Choroid plexus epithelial cell (primary cell): ENCODE results near the gene GALNT12.
A peak's percentile ranks its signal among the peaks of the same experiment; 100 is the strongest.

Experiments
- DNase-seq: peaks from one replicate; pipeline ENCODE4 v3.0.0-alpha.2; 2010; ENCODE audit warnings: low read depth
- H3K4me3 ChIP-seq: 2 replicates; pipeline ENCODE4 v1.5.1; 2011; ENCODE audit warnings: low read depth, mild to moderate bottlenecking, control low read depth, low read length, moderate library complexity
- TF ChIP-seq, protein P1 (sequence below): conservative IDR thresholded peaks from 2 replicates; pipeline ENCODE4 v1.5.1; 2011; ENCODE audit warnings: low read depth, mild to moderate bottlenecking, control low read depth, inconsistent platforms, low read length, moderate library complexity

The GALNT12 gene

DNA sequence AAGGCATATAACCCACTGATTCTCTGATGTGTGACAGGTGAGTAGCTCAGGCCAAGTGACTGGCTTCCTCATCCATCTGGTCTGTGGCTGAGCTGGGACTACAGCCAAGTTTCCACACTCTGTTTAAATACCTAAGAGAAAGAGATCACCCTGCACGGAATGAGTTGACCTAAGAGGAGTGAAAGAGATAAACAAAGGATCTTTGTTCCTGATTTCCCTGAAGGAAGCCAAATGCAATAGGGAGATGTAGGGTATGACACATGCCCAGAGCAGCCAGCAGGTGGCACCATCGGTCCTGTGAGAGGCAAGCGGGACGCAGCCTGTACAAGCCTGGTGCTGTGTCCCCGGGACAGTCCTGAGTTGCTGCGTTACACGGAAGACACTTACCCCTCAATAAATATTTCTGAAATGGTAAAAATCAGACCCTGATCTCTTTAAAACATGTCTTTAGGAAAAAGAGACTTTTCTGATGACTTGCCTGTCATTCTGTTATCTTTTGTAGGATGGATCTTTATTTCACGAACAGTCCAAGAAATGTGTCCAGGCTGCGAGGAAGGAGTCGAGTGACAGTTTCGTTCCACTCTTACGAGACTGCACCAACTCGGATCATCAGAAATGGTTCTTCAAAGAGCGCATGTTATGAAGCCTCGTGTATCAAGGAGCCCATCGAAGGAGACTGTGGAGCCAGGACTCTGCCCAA, 41.1 kb downstream of the GALNT12 start:
- peak; percentile 89 for DNase-seq
- H3K4me3 ChIP-seq = no peak overlapping the region
- TF ChIP-seq, protein P1, sequence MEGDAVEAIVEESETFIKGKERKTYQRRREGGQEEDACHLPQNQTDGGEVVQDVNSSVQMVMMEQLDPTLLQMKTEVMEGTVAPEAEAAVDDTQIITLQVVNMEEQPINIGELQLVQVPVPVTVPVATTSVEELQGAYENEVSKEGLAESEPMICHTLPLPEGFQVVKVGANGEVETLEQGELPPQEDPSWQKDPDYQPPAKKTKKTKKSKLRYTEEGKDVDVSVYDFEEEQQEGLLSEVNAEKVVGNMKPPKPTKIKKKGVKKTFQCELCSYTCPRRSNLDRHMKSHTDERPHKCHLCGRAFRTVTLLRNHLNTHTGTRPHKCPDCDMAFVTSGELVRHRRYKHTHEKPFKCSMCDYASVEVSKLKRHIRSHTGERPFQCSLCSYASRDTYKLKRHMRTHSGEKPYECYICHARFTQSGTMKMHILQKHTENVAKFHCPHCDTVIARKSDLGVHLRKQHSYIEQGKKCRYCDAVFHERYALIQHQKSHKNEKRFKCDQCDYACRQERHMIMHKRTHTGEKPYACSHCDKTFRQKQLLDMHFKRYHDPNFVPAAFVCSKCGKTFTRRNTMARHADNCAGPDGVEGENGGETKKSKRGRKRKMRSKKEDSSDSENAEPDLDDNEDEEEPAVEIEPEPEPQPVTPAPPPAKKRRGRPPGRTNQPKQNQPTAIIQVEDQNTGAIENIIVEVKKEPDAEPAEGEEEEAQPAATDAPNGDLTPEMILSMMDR = peak; percentile 95

DNA sequence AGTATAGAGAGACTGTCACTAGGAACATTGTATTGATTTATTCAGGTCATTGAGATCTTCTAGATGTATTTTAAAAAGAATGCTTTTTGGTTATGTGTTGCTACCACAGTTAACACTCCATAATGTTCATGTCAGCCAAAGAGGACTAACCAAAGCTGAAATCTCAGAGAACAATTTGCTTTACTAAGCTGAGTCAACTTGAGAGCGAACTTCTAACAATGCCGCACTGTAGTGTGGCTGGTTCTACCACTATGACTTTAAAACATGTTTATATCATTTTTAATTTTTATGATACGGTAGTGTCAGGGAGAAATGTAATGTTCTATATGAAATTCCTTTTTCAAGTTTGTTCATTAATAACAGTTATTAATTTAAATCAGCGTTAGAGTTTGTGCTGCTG, 42.1 kb downstream of the GALNT12 start:
- H3K4me3 ChIP-seq = no peak overlapping the region
- DNase-seq = no peak
- TF ChIP-seq, protein P1 = no peak

DNA sequence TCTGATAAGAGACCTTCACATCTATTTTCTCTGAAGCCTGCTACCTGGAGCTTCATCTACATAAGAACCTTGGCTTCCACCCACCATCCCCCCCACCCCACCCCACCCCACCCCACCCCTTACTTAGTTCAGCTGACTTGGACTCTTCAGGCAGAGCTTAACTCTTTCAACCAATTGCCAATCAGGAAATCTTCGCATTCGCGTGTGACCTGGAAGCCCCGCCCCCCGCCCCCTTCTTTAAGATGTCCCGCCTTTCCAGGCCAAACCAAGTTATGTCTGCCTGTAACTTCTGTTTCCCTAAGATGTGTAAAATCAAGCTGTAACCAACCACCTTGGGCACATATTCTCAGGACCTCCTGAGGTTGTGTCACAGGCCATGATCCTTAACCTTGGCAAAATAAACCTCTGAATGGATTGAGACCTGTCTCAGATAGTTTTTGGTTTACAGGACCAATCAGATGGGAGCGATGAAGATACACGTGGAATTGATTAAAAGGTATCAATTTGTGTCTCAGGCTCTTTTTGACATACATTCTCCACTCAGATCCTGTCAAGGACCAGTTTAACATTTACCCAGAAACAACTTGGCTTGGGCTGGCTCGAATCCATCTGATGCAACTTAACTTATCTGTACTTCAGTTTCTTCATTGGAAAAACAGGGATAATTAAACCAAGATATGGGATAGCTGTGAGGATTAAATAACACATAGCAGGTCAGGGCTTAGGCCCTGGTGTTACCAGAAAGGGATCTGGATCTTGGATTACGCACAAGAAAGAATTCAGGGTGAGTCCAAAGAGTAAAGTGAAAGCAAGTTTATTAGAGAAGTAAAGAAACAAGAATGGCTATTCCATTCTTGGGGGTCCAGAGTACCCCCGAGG, 43.6 kb downstream of the GALNT12 start:
- DNase-seq = no peak

DNA sequence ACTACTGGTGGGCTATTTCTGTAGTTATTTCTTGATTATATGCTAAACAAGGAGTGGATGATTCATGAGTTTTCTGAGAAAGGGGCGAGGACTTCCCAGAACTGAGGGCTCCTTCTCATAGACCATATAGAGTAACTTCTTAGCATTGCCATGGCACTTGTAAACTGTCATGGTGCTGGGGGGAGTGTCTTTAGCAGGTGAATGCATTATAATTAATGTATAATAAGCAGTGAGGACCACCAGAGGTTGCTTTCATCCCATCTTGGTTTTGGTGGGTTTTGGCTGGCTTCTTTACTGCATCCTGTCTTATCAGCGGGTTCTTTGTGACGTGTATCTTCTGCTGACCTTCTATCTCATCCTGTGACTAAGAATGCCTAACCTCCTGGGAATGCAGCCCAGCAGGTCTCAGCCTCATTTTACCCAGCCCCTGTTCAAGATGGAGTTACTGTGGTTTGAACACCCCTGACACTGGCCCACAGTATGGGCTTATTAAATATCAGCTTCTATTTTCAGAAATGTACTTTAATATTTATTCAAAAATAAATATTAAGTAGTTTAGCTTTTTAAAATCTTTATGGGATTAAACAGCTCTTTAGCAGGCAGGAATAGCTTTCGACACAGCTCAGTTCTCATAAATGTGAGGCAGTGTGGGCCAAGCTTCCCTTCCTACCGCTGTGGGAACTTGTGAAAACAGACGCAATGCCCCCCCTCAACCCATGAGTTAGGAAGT, 44.4 kb downstream of the GALNT12 start:
- no peak overlapping the region for H3K4me3 ChIP-seq
- TF ChIP-seq, protein P1 = no peak
- no peak for DNase-seq

More for the DNA sequence above, 43.6 kb downstream of the GALNT12 start:
- H3K4me3 ChIP-seq = no peak overlapping the region
- TF ChIP-seq, protein P1 = no peak

DNA sequence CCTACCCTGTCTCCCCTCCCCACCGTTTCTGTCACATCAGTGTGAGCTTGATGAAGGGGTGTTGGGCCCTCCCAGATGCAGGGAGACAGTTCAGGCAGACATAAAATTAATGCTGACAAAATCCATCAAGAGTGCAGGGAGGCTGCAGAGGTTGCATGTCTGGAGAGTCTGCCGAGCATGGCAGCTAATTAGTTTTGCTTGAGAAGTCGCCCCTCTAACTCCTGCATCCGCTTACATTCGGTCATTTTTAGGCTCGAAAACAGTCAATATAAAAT, 44.9 kb downstream of the GALNT12 start:
- TF ChIP-seq, protein P1 = no peak
- no peak overlapping the region for H3K4me3 ChIP-seq
- no peak for DNase-seq

DNA sequence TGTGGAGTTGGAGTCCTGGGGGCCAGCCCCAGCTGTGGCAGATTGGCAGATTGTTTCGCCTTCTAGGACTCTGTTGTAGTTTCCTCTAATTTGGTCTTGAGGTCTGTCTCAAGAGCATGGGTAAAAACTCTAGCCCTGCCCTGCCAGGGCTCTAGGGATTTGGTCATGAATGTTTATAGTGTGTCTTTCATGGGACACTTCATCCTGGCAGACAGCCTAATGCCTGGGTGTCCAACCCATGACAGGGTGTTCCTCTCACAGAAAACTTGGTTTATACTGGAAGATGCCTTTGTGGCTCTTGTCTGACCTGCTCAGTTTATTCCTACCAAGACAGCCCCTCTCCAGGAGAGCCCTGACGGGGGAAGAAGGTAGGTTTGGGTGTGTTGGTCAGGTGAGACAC, 45.5 kb downstream of the GALNT12 start:
- TF ChIP-seq, protein P1 = no peak
- no peak overlapping the region for H3K4me3 ChIP-seq
- DNase-seq = no peak
